22Rv1 (cell line): Measurements from ENCODE around the gene ARHGAP31.

Experiments
- CTCF ChIP-seq: fragments of 450-650 bp; IDR thresholded peaks from 2 replicates; pipeline ENCODE4 v1.5.1; 2017; ENCODE audit warnings: mild to moderate bottlenecking
- ZFX ChIP-seq: fragments of 450-650 bp; IDR thresholded peaks from 2 replicates; pipeline ENCODE4 v1.6.1; 2017; ENCODE audit warnings: antibody characterized with exemption, borderline replicate concordance

GRCh38 chr3:119279101-119279554 is 15.1 kb upstream of the ARHGAP31 start:
- TF ChIP-seq CTCF, result no peak
- TF ChIP-seq ZFX, result no peak
